ENCODE results near the gene WWOX. TPM values are rescaled to one million over a fixed set of nuclear protein-coding genes. Genes with fewer than 3 reads are reported as not detected.

The WWOX gene
- total and polyA plus RNA-seq, 2 of the 8 experiments (the other 6 are each of a cell fraction or from before 2014, with no cell fraction given), result 5.4 to 16.7 TPM

DNA sequence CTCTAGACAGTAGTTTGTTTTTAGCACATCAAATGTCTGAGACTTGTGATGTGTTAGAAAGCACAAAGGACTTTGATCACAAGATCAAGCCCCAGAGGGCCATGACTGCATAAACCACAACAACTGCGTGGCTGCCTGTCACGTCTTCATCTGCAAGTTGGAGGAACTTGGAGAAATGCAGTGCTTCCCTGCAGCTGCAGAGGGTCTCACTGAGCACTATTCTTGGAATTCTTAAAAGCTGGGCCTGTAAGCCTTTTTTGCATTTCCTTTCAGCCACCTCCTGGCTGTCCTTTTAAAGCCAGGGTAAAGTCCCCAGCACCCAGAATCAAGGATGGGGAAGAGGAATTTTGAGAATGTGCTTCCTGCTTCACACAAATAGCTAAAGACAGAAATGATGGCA, 1069.8 kb downstream of the WWOX start (continued):
- TF ChIP-seq, protein P1, sequence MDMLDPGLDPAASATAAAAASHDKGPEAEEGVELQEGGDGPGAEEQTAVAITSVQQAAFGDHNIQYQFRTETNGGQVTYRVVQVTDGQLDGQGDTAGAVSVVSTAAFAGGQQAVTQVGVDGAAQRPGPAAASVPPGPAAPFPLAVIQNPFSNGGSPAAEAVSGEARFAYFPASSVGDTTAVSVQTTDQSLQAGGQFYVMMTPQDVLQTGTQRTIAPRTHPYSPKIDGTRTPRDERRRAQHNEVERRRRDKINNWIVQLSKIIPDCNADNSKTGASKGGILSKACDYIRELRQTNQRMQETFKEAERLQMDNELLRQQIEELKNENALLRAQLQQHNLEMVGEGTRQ (IDR thresholded peaks at IDR 0.05; ENCODE audit: low read length), result no peak
- no peak for TF ChIP-seq ASH2L (IDR thresholded peaks at IDR 0.05; ENCODE audit: low read length)
- peak in 1 of 2 experiments; percentile 60; a peak in 1 of 4 replicates for TF ChIP-seq HDAC2 (IDR thresholded peaks at IDR 0.05; ENCODE audit: borderline replicate concordance in 1 of 2, low read depth in 2 of 2, low read length in 2 of 2)
- no peak for TF ChIP-seq RBBP5 (IDR thresholded peaks at IDR 0.05; ENCODE audit: borderline replicate concordance, low read depth, low read length)
- peak; percentile 35 to 59 for TF ChIP-seq RAD21 (IDR thresholded peaks at IDR 0.05 in 1 of 2, conservative IDR thresholded peaks at IDR 0.05 in 1 of 2; ENCODE audit: low read depth in 2 of 2, low read length in 2 of 2)
- TF ChIP-seq HDAC6 (IDR thresholded peaks at IDR 0.05; ENCODE audit: low read depth, low read length), result no peak
- TF ChIP-seq TAF1 (IDR thresholded peaks at IDR 0.05; ENCODE audit: low read depth, low read length), result 0 out of 2 replicates have a peak, but pooled peaks have one; percentile 13
- peak in 1 of 2 experiments; percentile 56; a peak in 1 of 3 replicates for TF ChIP-seq EP300 (IDR thresholded peaks at IDR 0.05; ENCODE audit: borderline replicate concordance in 1 of 2, low read depth in 2 of 2, low read length in 2 of 2)
- TF ChIP-seq EZH2 (IDR thresholded peaks at IDR 0.05; ENCODE audit: low read depth, low read length, severe bottlenecking), result no peak
- TF ChIP-seq ATF2 (IDR thresholded peaks at IDR 0.05; ENCODE audit: low read length), result no peak
- no peak for TF ChIP-seq PHF8 (conservative IDR thresholded peaks at IDR 0.05; ENCODE audit: low read depth, low read length)
- TF ChIP-seq MAFK (IDR thresholded peaks at IDR 0.05; ENCODE audit: low read depth, low read length), result no peak
- peak; percentile 83 for TF ChIP-seq TEAD4 (IDR thresholded peaks at IDR 0.05; ENCODE audit: low read depth, low read length)
- TF ChIP-seq E2F6 (IDR thresholded peaks at IDR 0.05), result no peak
- no peak for TF ChIP-seq RFX5 (IDR thresholded peaks at IDR 0.05; ENCODE audit: borderline replicate concordance, low read depth, low read length)
- no peak for TF ChIP-seq NRF1 (IDR thresholded peaks at IDR 0.05; ENCODE audit: low read depth, low read length)
- TF ChIP-seq RXRA (IDR thresholded peaks at IDR 0.05; ENCODE audit: insufficient read depth, low read depth, low read length), result no peak
- TF ChIP-seq KDM1A (IDR thresholded peaks at IDR 0.05; ENCODE audit: borderline replicate concordance, low read length), result no peak; the same call in 1 of the 2 replicates
- TF ChIP-seq SP2 (IDR thresholded peaks at IDR 0.05; ENCODE audit: low read length), result no peak
- no peak for TF ChIP-seq KDM4A (IDR thresholded peaks at IDR 0.05; ENCODE audit: low read depth, low read length, severe bottlenecking)
- no peak for TF ChIP-seq CHD1 (IDR thresholded peaks at IDR 0.05; ENCODE audit: low read depth, low read length)

Data from H1 (cell line).